Pancreas (tissue), 10 donors: ENCODE results near the gene FCAMR. TPM values are rescaled to one million over a fixed set of nuclear protein-coding genes. Genes with fewer than 3 reads are reported as not detected.

ENCODE experiments used
- ATAC-seq, 4 donors: fragments of 200-7000 bp; cut with Tn5 transposase; one replicate each; pipeline versions ENCODE4 v1.8.0 to v1.9.1; 2020; ENCODE audit warnings: mild to moderate bottlenecking in 4 of 4, moderate library complexity in 4 of 4
- DNase-seq, 6 donors: peaks; one replicate each; pipeline ENCODE4 v3.0.0-alpha.2; 2020
- FAIRE-seq: peaks from 2 replicates; lab custom pipeline; 2012; peaks lifted over from hg19 to GRCh38; lab: Jason Lieb, UNC
- H3K27ac ChIP-seq, 4 donors: fragments of 200-600 bp; sonication (generic); 1 replicate in 3 of 4; 2 replicates in 1 of 4; pipeline versions ENCODE4 v1.5.0 to v1.8.0; 2020
- H3K27me3 ChIP-seq, 4 donors: fragments of 200-600 bp; one replicate each; pipeline ENCODE4 v1.8.0; 2021
- H3K36me3 ChIP-seq, 3 donors: fragments of 200-600 bp; sonication (generic) in 1 of 3; one replicate each; pipeline versions ENCODE4 v1.5.0 to v1.8.0; 2020 to 2021
- H3K4me1 ChIP-seq, 3 donors: fragments of 200-600 bp; one replicate each; pipeline ENCODE4 v1.8.0; 2021
- H3K4me3 ChIP-seq, 4 donors: fragments of 200-600 bp; sonication (generic) in 2 of 4; one replicate each; pipeline versions ENCODE4 v1.5.0 to v1.8.0; 2020 to 2021
- H3K9me3 ChIP-seq, 4 donors: fragments of 200-600 bp; one replicate each; pipeline ENCODE4 v1.8.0; 2021
- WGBS, 2 donors: extraction: QIAGEN DNeasy Blood & Tissue Kit; methylation state at CpG; one replicate each; pipeline ENCODE4 v1.1.7; 2013; 5-methylcytosine and 5-hydroxymethylcytosine counted together
- intact Hi-C, 3 donors: fragments of 100-400 bp; cut with DNase I; formaldehyde crosslinking; loops; one replicate each; pipeline versions ENCODE4 v1.11.1 to v1.14.2; 2022
- polyA plus RNA-seq, 2 donors: library from polyadenylated mRNA; stranded (reverse); fragments of 200-250 nt; gene quantifications; one replicate each; pipeline ENCODE4 v1.2.3, GENCODE V29; 2013
- total RNA-seq, 6 donors: library from RNA; stranded (reverse); fragmentation: NEBNext Ultra II Directional in 4 of 6; extraction: Animal tissue kit (Norgen Biotek cat#: 25700) in 4 of 6; gene quantifications; one replicate each; pipeline versions ENCODE4 v1.2.1 to v1.2.4, GENCODE V29; 2021 to 2023
- TF ChIP-seq, protein P1 (sequence below), 4 donors: fragments of 200-600 bp; sonication (generic) in 3 of 4; IDR thresholded peaks; one replicate each; pipeline versions ENCODE4 v1.5.0 to v1.8.0; 2021; ENCODE audit warnings: antibody characterized with exemption in 4 of 4
- donor health status: healthy with polysubstance abuse.
- donor health status: DM: no; HTN: no; CAD: no; lungs with moderate emphysema.
- donor health status: DM: no; HTN: no; CAD: no.
- donor health status: control.
- donor health status: control.
- donor health status: Bipolar disorder and iron deficiency.
- donor health status: DM: yes; HTN: yes; CAD: no.
- donor health status: DM: no; HTN: no; CAD: no.
- donor health status: DM: no; HTN: no; CAD: no.
- donor health status: DM: yes; HTN: yes; CAD: no.

The FCAMR gene
- total and polyA plus RNA-seq, 8 donors, result not detected

GRCh38 chr1:207017615-207018559 lies 47.6 kb upstream of the FCAMR start:
- no peak for FAIRE-seq
- Histone ChIP-seq H3K9me3 (no peaks in the 10 kb centered on the region), H3K27ac (peak overlapping the region in 1 of 4 donors; percentile 55), H3K4me1 (peaks cover 3 to 13% (median 9%) of the 10 kb centered on the region in 3 donors), H3K4me3 (no peak overlapping the region), H3K36me3 (peaks cover 0 to 9% (median 5%) of the 10 kb centered on the region in 3 donors), H3K27me3 (no peaks in the 10 kb centered on the region)
- peak in 4 of 6 donors; percentile 48 to 68 (median 58) for DNase-seq
- TF ChIP-seq, protein P1, sequence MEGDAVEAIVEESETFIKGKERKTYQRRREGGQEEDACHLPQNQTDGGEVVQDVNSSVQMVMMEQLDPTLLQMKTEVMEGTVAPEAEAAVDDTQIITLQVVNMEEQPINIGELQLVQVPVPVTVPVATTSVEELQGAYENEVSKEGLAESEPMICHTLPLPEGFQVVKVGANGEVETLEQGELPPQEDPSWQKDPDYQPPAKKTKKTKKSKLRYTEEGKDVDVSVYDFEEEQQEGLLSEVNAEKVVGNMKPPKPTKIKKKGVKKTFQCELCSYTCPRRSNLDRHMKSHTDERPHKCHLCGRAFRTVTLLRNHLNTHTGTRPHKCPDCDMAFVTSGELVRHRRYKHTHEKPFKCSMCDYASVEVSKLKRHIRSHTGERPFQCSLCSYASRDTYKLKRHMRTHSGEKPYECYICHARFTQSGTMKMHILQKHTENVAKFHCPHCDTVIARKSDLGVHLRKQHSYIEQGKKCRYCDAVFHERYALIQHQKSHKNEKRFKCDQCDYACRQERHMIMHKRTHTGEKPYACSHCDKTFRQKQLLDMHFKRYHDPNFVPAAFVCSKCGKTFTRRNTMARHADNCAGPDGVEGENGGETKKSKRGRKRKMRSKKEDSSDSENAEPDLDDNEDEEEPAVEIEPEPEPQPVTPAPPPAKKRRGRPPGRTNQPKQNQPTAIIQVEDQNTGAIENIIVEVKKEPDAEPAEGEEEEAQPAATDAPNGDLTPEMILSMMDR (IDR thresholded peaks at IDR 0.05), result no peak
- intact Hi-C loops, result no loop called here
- 32% methylated on average over 7 of the region's 7 CpGs for WGBS, 2 donors
- ATAC-seq, result peak; percentile 84 to 88 (median 85)

DNA sequence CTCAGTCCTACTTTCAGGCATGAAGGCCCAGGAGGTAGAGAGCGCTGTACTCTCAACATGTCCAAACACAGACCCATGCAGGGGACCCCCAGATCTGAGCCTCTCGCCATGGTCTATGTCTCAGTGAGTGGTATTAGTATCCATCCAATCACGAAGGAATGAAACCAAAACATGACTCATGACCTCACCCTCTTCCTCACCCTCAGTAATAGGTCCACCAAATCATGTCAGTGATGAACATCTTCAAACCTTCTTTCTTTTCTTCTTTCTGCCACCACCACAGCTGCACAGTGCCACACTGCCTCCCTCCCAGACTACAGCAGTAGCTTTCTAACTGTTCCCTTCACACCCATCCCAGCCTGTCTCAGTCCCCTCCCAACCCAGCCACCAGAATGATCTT lies 45.5 kb upstream of the FCAMR start:
- no peak overlapping the region for H3K4me3 ChIP-seq
- DNase-seq, result no peak
- no peaks in the 10 kb centered on the region for H3K9me3 ChIP-seq
- H3K36me3 ChIP-seq, result no peaks in the 10 kb centered on the region
- peaks cover 3 to 13% (median 9%) of the 10 kb centered on the region in 3 donors for H3K4me1 ChIP-seq
- H3K27ac ChIP-seq, result no peak overlapping the region
- WGBS, 2 donors, result 90 to 94% methylated on average over 3 of the region's 3 CpGs
- no peak for ATAC-seq
- no peaks in the 10 kb centered on the region for H3K27me3 ChIP-seq
- intact Hi-C loops, result no loop called here
- TF ChIP-seq, protein P1 (IDR thresholded peaks at IDR 0.05), result no peak
- FAIRE-seq, result no peak

- TF ChIP-seq, protein P1 (IDR thresholded peaks at IDR 0.05), result no peak
- no peaks in the 10 kb centered on the region for H3K9me3 ChIP-seq
- no peak for FAIRE-seq
- ATAC-seq, result no peak
- WGBS, 2 donors, result 83 to 87% methylated on average over 3 of the region's 3 CpGs
- peaks cover 3 to 13% (median 9%) of the 10 kb centered on the region in 3 donors for H3K4me1 ChIP-seq
- H3K4me3 ChIP-seq, result no peak overlapping the region
- no peaks in the 10 kb centered on the region for H3K27me3 ChIP-seq
- H3K27ac ChIP-seq, result no peak overlapping the region
- intact Hi-C loops, result no loop called here
- H3K36me3 ChIP-seq, result no peaks in the 10 kb centered on the region
- DNase-seq, result no peak
Measured at GRCh38 chr1:207014728-207015127, 44.5 kb upstream of the FCAMR start.

- no peak for ATAC-seq
- TF ChIP-seq, protein P1 (IDR thresholded peaks at IDR 0.05), result no peak
- Histone ChIP-seq H3K9me3 (no peaks in the 10 kb centered on the region), H3K27me3 (no peaks in the 10 kb centered on the region), H3K4me1 (peaks cover 3 to 11% (median 9%) of the 10 kb centered on the region in 3 donors), H3K27ac (no peak overlapping the region), H3K4me3 (no peak overlapping the region), H3K36me3 (no peaks in the 10 kb centered on the region)
- no peak for FAIRE-seq
- intact Hi-C loops, result no loop called here
- 68 to 71% methylated on average over 6 of the region's 6 CpGs for WGBS, 2 donors
- DNase-seq, result no peak
Measured at GRCh38 chr1:207013321-207014085, 43.2 kb upstream of the FCAMR start.
